ENCODE measurements around the gene STATH.
"Not testable (repeated sequence)": the region's sequence is repeated elsewhere in the genome, so short reads cannot be mapped to it uniquely, and the experiment has no call there.

The STATH gene

DNA sequence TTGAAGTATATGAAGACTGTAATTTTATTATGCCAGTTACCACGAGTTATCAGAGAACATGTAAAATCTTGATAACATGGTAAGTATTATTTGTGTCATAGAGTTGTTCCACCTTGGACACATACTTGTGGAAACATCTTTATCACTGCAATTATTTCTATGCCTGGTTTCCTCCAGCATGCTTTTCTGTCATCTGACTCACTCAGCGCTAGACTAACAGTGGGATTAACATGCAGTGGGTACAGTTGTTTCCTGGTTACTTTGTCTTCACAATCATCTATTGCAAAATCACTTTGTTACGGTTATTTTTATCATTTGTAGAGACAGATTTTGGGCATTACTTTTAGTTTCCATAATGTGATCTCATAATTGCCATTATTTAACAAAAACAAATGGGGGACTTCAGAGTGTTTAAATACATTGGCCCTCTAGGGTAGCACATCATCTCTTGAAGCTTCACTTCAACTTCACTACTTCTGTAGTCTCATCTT lies at the start of gene STATH:
Gene STATH, plus strand, starts transcription at position 441 of the 491 bp plus-strand sequence. CDS start 2,472 bp downstream, outside the sequence.
- no peak for DNase-seq

DNA sequence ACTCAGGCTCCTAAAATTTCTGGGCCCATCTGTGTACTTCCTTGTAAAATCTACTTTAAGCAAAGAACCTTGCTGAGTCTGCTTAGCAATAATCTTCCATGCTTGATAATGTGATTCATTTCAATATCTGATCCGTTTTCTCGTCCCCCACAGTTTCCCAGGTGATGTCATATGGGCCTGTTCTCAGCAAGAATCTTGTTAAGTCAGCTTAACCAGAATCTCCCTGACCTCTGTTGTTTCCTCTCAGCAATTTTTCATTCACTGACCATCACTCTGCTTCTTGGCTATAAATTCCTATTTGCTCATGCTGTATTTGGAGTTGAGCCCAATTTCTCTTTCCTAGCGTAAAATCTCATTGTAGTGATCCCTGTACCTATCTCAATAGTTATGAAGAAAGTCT lies 44.2 kb upstream of the STATH start:
- DNase-seq = no peak

GRCh38 chr4:69957209-69957608 lies 38.6 kb upstream of the STATH start:
- no peak for DNase-seq

DNA sequence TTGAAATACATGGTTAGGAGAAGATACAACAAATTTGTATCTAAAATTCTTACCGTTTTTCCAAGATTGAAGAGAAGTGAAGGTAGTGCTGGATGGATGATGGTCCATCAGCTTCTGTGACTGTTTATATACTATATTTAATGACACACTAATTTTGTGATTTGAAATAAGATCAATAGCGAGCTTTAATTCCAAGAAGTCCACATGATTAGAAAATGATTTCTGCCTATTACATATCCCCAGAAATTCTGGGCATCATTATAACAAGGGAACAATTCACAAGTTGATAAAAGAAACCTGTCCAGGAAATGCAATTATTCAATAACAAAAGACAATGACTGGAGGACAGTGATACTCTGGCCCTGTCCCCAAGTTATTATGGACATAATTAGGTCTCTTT lies 30.1 kb upstream of the STATH start, which contains the start of gene CSN2:
Gene CSN2, minus strand, starts transcription at position 101 of the 400 bp plus-strand sequence. CDS start 4,733 bp downstream, outside the sequence.
- no peak for DNase-seq

DNA sequence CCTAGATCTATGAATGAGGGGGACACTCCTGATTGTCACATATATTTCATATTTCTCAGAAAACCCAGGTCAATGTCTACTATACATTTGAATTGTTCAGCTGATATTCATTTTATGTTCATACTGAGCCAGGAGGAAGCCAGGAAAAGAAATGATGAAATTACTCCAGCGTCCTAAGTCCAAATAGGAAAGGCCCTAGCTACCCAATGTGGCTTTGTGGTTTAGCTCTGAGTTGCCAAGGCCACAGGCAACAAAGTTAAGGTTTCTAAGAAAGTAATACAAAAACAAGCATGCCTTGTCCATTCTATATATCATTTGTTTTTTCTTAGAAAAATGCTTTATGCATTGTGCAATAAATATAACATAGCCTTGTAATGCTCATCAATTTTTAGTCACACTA lies 25.7 kb upstream of the STATH start:
- DNase-seq = no peak

GRCh38 chr4:69974631-69975030 lies 21.1 kb upstream of the STATH start:
- DNase-seq = no peak

- DNase-seq = no peak
These were observed 18.2 kb upstream of the STATH start for GRCh38 chr4:69977582-69977981.

- no peak for DNase-seq
These were observed 11.7 kb upstream of the STATH start for GRCh38 chr4:69984030-69984443.

- no peak for DNase-seq
These were observed 9.1 kb upstream of the STATH start for GRCh38 chr4:69986663-69987062.

GRCh38 chr4:69991016-69991415 lies 4.8 kb upstream of the STATH start:
- no peak for DNase-seq

DNA sequence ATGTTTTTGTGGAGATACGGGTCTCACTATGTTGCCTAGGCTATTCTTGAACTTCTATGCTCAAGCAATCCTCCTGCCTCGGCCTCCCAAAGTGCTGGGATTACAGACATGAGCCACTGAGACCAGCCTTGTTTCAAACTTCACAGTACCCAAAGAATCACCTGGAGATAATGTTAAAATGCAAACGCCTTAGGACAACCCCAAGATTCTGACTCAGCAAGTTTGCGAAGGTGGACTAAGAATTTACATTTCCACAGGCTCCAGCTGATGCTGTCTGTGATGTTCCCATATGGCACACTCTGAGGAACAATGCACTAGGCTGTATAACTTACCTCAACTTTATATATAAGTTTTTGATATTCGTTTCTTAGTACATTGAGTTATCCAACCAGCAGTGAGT lies 984 bp upstream of the STATH start:
- DNase-seq = no peak

DNA sequence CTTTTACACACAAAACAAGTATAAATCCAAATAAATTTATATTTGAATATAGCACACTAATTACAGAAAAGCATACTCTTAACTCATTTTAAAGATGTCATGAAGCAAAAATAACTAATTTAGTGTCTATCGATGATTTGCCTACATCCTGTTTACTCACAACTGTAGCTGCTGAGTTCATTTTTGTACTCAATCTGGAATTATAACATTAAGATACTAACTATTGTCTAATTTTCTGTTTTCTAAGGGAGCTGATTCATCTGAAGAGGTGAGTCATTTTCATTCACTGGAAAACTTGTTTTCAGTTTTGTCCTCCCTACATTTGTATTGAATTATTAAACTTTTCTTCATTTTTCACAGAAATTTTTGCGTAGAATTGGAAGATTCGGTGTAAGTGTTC lies 3.7 kb downstream of the STATH start:
- DNase-seq = no peak

DNA sequence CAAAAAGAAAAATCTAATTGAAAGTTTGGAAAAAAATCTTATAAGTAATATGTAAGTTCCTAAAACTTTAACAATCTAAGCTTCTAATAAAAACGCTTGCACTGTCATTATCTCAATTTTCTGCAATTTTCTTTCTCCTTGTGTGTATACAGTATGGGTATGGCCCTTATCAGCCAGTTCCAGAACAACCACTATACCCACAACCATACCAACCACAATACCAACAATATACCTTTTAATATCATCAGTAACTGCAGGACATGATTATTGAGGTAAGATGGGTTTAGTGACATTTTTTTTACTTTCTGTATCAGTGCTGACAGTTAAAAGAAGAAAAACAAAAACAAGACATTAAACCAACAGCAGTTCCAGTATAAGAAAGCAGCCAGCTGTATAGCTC lies 4.9 kb downstream of the STATH start:
- DNase-seq = no peak

GRCh38 chr4:70002507-70002906 lies 6.7 kb downstream of the STATH start:
- no peak for DNase-seq

DNA sequence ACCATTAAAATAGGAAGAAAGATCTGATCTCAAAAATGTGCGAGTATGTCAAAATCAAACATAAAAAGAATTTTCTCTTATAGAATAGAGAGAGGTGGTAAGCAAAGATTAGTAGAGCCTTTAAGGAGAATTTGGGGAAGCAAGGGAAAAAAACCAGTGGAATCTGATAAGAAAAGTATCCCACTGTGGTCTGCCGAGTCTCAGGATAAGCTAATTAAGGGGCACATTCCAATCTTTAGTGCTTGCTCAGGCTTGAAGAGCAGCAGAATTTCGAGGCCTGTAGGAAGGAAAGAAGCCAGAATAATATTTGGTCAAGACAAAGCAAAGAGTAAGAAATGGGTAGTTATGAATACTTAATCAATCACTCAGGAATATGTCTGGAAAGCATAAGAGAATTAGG lies 13.0 kb downstream of the STATH start:
- no peak for DNase-seq

DNA sequence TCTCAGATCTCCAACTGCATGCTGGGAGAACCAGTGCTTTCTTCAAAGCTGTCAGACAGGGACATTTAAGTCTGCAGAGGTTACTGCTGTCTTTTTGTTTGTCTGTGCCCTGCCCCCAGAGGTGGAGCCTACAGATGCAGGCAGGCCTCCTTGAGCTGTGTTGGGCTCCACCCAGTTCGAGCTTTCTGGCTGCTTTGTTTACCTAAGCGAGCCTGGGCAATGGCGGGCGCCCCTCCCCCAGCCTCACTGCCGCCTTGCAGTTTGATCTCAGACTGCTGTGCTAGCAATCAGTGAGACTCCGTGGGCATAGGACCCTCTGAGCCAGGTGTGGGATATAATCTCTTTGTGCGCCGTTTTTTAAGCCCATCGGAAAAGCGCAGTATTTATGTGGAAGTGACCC lies 23.2 kb downstream of the STATH start:
- DNase-seq = not testable (repeated sequence)

GRCh38 chr4:70023218-70023617 lies 27.5 kb downstream of the STATH start:
- no peak for DNase-seq

DNA sequence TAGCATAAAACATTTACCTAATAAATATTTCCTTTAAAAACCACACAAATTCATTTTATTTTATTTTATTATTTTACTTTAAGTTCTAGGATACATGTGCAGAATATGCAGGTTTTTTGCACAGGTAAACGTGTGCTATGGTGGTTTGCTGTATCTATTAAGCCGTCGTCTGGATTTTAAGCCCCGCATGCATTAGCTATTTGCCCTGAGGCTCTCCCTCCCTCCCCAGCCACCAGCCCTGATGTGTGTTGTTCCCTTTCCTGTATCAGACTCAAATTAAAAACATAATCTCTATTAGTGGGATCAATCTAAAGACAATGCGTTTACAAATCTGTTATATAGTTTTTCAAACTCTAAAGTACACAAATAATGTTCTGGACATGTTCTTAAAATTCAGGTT lies 31.2 kb downstream of the STATH start:
- DNase-seq = no peak

- not testable (repeated sequence) for DNase-seq
These were observed 32.4 kb downstream of the STATH start, which contains the start of gene HTN3 for GRCh38 chr4:70028159-70028558. Gene HTN3 (plus strand): TSS chr4:70028459. CDS start chr4:70030741, 2,282 bp downstream.

- DNase-seq = not testable (repeated sequence)
These were observed 41.8 kb downstream of the STATH start for GRCh38 chr4:70037559-70037958.

DNA sequence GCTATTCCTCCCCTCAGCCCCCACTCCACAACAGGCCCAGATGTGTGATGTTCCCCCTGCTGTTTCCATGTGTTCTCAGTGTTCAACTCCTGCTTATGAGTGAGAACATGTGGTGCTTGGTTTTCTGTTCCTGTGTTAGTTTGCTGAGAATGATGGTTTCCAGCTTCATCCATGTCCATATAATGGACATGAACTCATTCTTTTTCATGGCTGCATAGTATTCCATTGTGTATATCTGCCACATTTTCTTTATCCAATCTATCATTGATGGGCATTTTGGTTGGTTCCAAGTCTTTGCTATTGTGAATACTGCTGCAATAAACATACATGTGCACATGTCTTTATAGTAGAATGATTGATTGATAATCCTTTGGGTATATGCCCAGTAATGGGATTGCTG lies 44.2 kb downstream of the STATH start:
- not testable (repeated sequence) for DNase-seq

GRCh38 chr4:70041652-70042286 lies 46.0 kb downstream of the STATH start:
- no peak for DNase-seq

DNA sequence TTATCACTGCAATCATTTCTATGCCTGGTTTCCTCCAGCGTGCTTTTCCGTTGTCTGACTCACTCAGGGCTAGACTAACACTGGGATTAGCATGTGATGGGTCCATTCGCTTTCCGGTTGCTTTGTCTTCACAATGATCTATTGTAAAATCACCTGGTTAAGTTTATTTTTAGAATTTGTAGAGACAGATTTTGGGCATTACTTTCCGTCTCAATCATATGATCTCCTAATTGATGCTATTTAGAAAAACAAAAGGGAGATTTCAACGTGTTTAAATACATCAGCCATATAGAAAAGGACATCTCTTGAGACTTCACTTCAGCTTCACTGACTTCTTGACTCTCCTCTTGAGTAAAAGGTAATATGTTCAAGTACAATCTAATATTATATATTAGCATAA lies 54.4 kb downstream of the STATH start, which contains the start of gene HTN1:
Gene HTN1, plus strand, starts transcription at position 301 of the 400 bp plus-strand sequence. CDS start 2,639 bp downstream, outside the sequence.
- DNase-seq = not testable (repeated sequence)
